ENCODE data around the gene SYNGR4.
A peak's percentile ranks its signal among the peaks of the same experiment; 100 is the strongest.

DNA sequence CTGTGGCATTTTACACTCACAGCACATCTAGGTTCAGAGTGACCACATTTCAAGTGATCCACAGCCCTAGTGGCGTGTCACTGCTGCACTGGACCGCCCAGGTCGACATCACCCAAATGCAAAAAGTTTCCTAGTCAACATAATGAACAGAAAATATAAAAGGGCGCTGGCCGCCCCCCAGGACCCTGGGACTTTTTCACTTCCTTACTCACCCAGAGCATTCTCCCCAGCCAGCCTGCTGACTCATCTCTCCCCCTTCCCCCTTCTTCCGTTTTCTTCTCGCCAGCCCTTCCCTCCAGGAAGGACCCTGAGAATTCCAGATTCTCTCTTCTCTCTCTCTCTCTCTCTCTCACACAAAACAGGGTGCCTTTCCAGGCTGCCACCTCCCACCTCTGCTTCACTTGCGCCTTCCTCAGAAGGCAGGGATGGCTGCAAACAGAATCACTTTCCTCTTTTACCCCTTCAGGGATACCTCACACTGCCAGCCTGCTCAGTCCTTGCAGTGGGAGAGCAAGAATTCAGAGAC is 60.6 kb downstream of the SYNGR4 start:
- no peak for TF ChIP-seq EZH2 (IDR thresholded peaks at IDR 0.05)
- TF ChIP-seq POLR2AphosphoS5 (IDR thresholded peaks at IDR 0.05; ENCODE audit: borderline replicate concordance, low read depth, low read length) = peak; percentile 24; the same call in 1 of the 2 replicates
- TF ChIP-seq FOXP2 (optimal IDR thresholded peaks at IDR 0.05; ENCODE audit: control extremely low read depth, extremely low read length, insufficient read depth) = no peak

All from SK-N-MC (cell line).